Measurements from ENCODE around the gene NSD1.
A peak's percentile ranks its signal among the peaks of the same experiment; 100 is the strongest.
"Not testable (repeated sequence)": the region's sequence is repeated elsewhere in the genome, so short reads cannot be mapped to it uniquely, and the experiment has no call there.

NSD1 gene

GRCh38 chr5:177303121-177303924 lies 169.8 kb downstream of the NSD1 start, which contains the start of the genes PRELID1 and RAB24:
PRELID1 (plus strand) TSS chr5:177303799; CDS start chr5:177303986, 187 bp downstream.
RAB24 (minus strand) TSS chr5:177303719; CDS start chr5:177303288, 431 bp downstream.
- Histone ChIP-seq H2AFZ (ENCODE audit: low read depth, low read length) (peak within 1 kb of the TSS; percentile 84), H3K36me3 (ENCODE audit: insufficient read depth, low read length) (peaks cover 42% of the 10 kb centered on the region), H3K4me3 (ENCODE audit: low read length) (peak within 1 kb of the TSS; percentile 68), H3K9me3 (ENCODE audit: low read length) (no peaks in the 10 kb centered on the region), H3K27me3 (ENCODE audit: insufficient read depth, low read length) (no peaks in the 10 kb centered on the region), H3K4me1 (ENCODE audit: insufficient read depth, low read length) (peaks cover 19% of the 10 kb centered on the region)

- Histone ChIP-seq H3K9me3 (ENCODE audit: low read length) (no peaks in the 10 kb centered on the region), H3K36me3 (ENCODE audit: insufficient read depth, low read length) (peaks cover 46% of the 10 kb centered on the region), H2AFZ (ENCODE audit: low read depth, low read length) (peak overlapping the region; percentile 84), H3K4me3 (ENCODE audit: low read length) (peak overlapping the region; percentile 68), H3K4me1 (ENCODE audit: insufficient read depth, low read length) (peaks cover 19% of the 10 kb centered on the region), H3K27me3 (ENCODE audit: insufficient read depth, low read length) (no peaks in the 10 kb centered on the region)
Observed at GRCh38 chr5:177303925-177304391, 170.4 kb downstream of the NSD1 start.

DNA sequence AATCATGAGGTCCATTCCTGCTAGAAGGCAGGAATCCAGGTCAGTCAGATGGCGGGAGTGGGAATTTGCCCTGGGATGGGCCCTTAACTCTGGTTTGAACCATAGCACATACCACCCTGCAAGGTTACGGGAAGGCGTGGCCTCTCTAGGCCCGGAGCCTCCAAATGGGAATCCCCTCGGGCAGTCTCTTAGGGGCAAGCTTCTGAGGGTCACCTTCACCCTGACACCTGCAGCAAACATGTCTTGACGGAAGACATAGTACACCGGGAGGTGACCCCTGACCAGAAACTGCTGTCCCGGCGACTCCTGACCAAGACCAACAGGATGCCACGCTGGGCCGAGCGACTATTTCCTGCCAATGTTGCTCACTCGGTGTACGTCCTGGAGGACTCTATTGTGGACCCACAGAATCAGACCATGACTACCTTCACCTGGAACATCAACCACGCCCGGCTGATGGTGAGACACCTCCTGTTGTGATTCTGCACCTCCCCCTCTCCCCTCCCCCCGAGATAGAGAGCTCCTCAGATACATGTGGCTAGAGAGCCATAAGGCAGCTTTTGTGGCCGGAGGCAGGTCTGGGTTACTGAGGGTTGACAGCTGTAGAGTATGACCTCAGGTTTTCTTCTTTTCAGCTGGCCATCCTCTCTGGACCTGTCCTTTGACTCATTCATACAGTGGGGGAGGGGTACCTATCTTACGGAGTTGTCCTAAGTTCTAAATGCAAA lies 171.0 kb downstream of the NSD1 start:
- no peak overlapping the region for H2AFZ ChIP-seq (ENCODE audit: low read depth, low read length)
- H3K4me1 ChIP-seq (ENCODE audit: insufficient read depth, low read length), result peaks cover 19% of the 10 kb centered on the region
- peak overlapping the region; percentile 68 for H3K4me3 ChIP-seq (ENCODE audit: low read length)
- no peaks in the 10 kb centered on the region for H3K9me3 ChIP-seq (ENCODE audit: low read length)
- no peaks in the 10 kb centered on the region for H3K27me3 ChIP-seq (ENCODE audit: insufficient read depth, low read length)
- peaks cover 52% of the 10 kb centered on the region for H3K36me3 ChIP-seq (ENCODE audit: insufficient read depth, low read length)

- Histone ChIP-seq H3K4me1 (ENCODE audit: insufficient read depth, low read length) (peaks cover 32% of the 10 kb centered on the region), H3K36me3 (ENCODE audit: insufficient read depth, low read length) (peaks cover 49% of the 10 kb centered on the region)
- not testable (repeated sequence) for H3K27me3 ChIP-seq (ENCODE audit: insufficient read depth, low read length); H2AFZ ChIP-seq (ENCODE audit: low read depth, low read length); H3K4me3 ChIP-seq (ENCODE audit: low read length); H3K9me3 ChIP-seq (ENCODE audit: low read length)
Observed at GRCh38 chr5:177306103-177306640, 172.6 kb downstream of the NSD1 start.

- H3K27me3 ChIP-seq (ENCODE audit: insufficient read depth, low read length), result no peaks in the 10 kb centered on the region
- H3K4me1 ChIP-seq (ENCODE audit: insufficient read depth, low read length), result peaks cover 35% of the 10 kb centered on the region
- peaks cover 42% of the 10 kb centered on the region for H3K36me3 ChIP-seq (ENCODE audit: insufficient read depth, low read length)
- H3K9me3 ChIP-seq (ENCODE audit: low read length), result no peaks in the 10 kb centered on the region
- no peak overlapping the region for H2AFZ ChIP-seq (ENCODE audit: low read depth, low read length)
- H3K4me3 ChIP-seq (ENCODE audit: low read length), result no peak overlapping the region
Observed at GRCh38 chr5:177306674-177307543, 173.3 kb downstream of the NSD1 start.

DNA sequence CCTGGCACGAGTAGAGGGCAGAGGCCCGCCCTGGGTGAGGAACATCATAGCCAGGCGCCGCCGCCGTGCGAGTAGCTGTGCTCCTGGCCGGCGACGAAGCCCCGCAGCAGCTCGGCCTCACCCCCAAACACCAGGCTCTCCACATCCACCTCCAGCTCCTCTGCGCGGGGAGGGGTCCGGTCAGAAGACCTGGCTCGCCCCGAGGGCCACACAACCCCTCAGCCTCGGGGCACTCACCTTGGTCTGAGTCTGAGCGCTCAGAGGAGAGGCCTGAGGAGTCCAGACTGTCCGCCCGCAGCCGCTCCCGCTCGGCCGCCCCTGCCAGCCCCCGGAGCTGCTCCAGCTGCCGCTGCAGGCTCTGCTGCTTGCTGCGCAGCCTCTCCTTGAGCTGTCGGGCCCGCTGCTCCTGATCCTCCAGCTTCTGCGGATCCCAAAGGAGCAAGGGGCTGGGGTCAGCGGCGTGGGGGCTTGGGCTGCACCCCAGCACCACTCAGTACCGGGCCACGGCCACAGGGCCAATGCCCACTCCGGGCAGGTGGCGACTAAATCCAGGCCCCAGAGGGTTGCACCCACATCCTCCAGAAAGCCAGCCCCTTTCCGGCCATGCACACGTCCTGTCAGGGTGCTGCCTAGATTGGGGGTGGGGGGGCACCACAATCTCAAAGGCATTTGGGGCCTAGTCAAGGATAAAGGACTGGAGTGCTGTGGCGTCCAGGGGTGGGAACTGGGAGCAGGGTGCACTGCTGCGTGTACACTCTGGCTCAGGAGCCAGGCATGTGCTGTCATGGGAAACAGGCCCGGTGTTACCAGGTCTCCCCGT lies 174.2 kb downstream of the NSD1 start:
- no peaks in the 10 kb centered on the region for H3K27me3 ChIP-seq (ENCODE audit: insufficient read depth, low read length)
- no peak overlapping the region for H2AFZ ChIP-seq (ENCODE audit: low read depth, low read length)
- peaks cover 38% of the 10 kb centered on the region for H3K36me3 ChIP-seq (ENCODE audit: insufficient read depth, low read length)
- no peak overlapping the region for H3K4me3 ChIP-seq (ENCODE audit: low read length)
- no peaks in the 10 kb centered on the region for H3K9me3 ChIP-seq (ENCODE audit: low read length)
- H3K4me1 ChIP-seq (ENCODE audit: insufficient read depth, low read length), result peaks cover 32% of the 10 kb centered on the region

DNA sequence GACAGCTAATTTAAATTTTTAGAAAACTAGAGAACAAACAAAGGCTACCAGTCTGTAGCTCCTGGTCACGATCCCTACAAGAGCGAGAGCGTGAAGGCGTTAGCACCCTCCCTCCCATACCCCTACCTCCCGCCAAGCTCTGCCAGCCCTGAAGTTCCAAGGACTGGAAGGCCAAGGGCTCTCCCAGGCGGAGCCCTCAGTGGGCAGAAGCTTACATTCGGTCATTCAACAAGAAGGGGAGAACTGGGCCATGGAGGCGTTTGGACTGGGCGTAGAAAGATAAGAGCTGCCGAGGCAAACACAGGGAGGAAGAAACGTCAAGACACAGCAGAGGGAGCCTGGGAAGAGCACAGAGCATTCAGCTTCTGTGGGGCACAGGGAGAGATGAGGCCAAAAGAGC lies 175.2 kb downstream of the NSD1 start:
- Histone ChIP-seq H3K4me3 (ENCODE audit: low read length) (no peak overlapping the region), H3K4me1 (ENCODE audit: insufficient read depth, low read length) (peaks cover 34% of the 10 kb centered on the region), H3K36me3 (ENCODE audit: insufficient read depth, low read length) (peaks cover 38% of the 10 kb centered on the region), H3K9me3 (ENCODE audit: low read length) (no peaks in the 10 kb centered on the region), H2AFZ (ENCODE audit: low read depth, low read length) (no peak overlapping the region), H3K27me3 (ENCODE audit: insufficient read depth, low read length) (no peaks in the 10 kb centered on the region)

- H2AFZ ChIP-seq (ENCODE audit: low read depth, low read length), result no peak overlapping the region
- H3K36me3 ChIP-seq (ENCODE audit: insufficient read depth, low read length), result peaks cover 38% of the 10 kb centered on the region
- H3K9me3 ChIP-seq (ENCODE audit: low read length), result no peaks in the 10 kb centered on the region
- H3K27me3 ChIP-seq (ENCODE audit: insufficient read depth, low read length), result no peaks in the 10 kb centered on the region
- peaks cover 28% of the 10 kb centered on the region for H3K4me1 ChIP-seq (ENCODE audit: insufficient read depth, low read length)
- H3K4me3 ChIP-seq (ENCODE audit: low read length), result peak overlapping the region; percentile 68
Observed at GRCh38 chr5:177309351-177310191, 176.0 kb downstream of the NSD1 start.

- Histone ChIP-seq H3K27me3 (ENCODE audit: insufficient read depth, low read length) (no peaks in the 10 kb centered on the region), H3K36me3 (ENCODE audit: insufficient read depth, low read length) (peaks cover 34% of the 10 kb centered on the region), H3K4me3 (ENCODE audit: low read length) (peak overlapping the region; percentile 68), H2AFZ (ENCODE audit: low read depth, low read length) (no peak overlapping the region), H3K9me3 (ENCODE audit: low read length) (no peaks in the 10 kb centered on the region), H3K4me1 (ENCODE audit: insufficient read depth, low read length) (peaks cover 22% of the 10 kb centered on the region)
Observed at GRCh38 chr5:177310332-177310731, 176.8 kb downstream of the NSD1 start.

DNA sequence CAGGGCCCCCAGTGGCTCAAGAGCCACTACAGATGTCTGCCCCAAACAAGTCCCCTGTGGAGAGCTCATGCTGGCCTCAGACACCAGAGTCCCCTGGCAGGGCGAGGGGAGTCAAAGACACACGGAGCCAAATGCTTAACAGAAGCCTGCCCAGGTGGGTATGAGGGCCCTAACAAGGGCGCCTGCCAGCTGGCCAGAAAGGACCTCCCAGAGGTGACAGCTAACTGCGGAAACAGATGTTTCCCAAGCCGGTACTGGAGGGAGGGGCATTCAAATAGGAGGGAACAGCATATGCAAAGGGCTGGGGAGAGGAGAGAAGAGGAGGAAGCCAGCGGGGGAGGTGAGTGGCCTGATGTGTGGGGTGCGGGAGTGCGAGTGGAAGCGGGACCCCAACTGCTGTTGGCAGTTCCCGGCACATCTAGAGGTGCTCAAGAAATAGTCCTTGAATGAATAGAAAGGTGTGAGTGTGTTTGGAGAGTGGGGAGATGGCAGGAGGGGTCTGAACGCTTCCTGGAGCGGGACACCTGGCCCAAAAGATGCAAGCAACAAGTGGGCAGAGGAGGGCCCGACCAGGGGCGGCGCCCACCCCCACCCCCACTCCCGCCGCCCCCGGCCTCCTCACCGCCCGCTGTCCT lies 177.3 kb downstream of the NSD1 start:
- H2AFZ ChIP-seq (ENCODE audit: low read depth, low read length), result no peak overlapping the region
- no peaks in the 10 kb centered on the region for H3K9me3 ChIP-seq (ENCODE audit: low read length)
- H3K4me3 ChIP-seq (ENCODE audit: low read length), result peak overlapping the region; percentile 68
- H3K4me1 ChIP-seq (ENCODE audit: insufficient read depth, low read length), result peaks cover 22% of the 10 kb centered on the region
- no peaks in the 10 kb centered on the region for H3K27me3 ChIP-seq (ENCODE audit: insufficient read depth, low read length)
- H3K36me3 ChIP-seq (ENCODE audit: insufficient read depth, low read length), result peaks cover 28% of the 10 kb centered on the region

- Histone ChIP-seq H3K4me3 (ENCODE audit: low read length) (peak overlapping the region; percentile 68), H3K4me1 (ENCODE audit: insufficient read depth, low read length) (peaks cover 22% of the 10 kb centered on the region), H3K36me3 (ENCODE audit: insufficient read depth, low read length) (peaks cover 23% of the 10 kb centered on the region), H3K27me3 (ENCODE audit: insufficient read depth, low read length) (no peaks in the 10 kb centered on the region), H3K9me3 (ENCODE audit: low read length) (no peaks in the 10 kb centered on the region), H2AFZ (ENCODE audit: low read depth, low read length) (peak overlapping the region; percentile 77)
Observed at GRCh38 chr5:177311392-177311722, 177.8 kb downstream of the NSD1 start.

Measured in neuron (in vitro differentiated cells).